ENCODE results near the gene SH3BGR.

Gene SH3BGR

GRCh38 chr21:39511102-39511501 lies 59.3 kb downstream of the SH3BGR start:
- Mint-ChIP-seq H3K27me3 (ENCODE audit: low read depth) (no peaks in the 10 kb centered on the region), H3K27ac (peak overlapping the region in 1 of 3 experiments; percentile 69), H3K4me1 (peaks cover 29% of the 10 kb centered on the region), H3K4me3 (no peak overlapping the region), H3K9me3 (no peaks in the 10 kb centered on the region), H3K36me3 (ENCODE audit: low read depth) (no peaks in the 10 kb centered on the region)
- TF ChIP-seq CTCF (IDR thresholded peaks at IDR 0.05; ENCODE audit: unreplicated experiment in 3 of 3): no peak

GRCh38 chr21:39513735-39514134 lies 62.0 kb downstream of the SH3BGR start:
- Mint-ChIP-seq H3K9me3 (no peaks in the 10 kb centered on the region), H3K36me3 (ENCODE audit: low read depth) (no peaks in the 10 kb centered on the region), H3K4me3 (no peak overlapping the region), H3K27ac (no peak overlapping the region), H3K27me3 (ENCODE audit: low read depth) (no peaks in the 10 kb centered on the region), H3K4me1 (peaks cover 35% of the 10 kb centered on the region)
- TF ChIP-seq CTCF (IDR thresholded peaks at IDR 0.05; ENCODE audit: unreplicated experiment in 3 of 3): no peak

GRCh38 chr21:39515684-39516472 lies 64.1 kb downstream of the SH3BGR start:
- peak overlapping the region in 2 of 3 experiments; percentile 15 to 59 for H3K27ac Mint-ChIP-seq
- H3K9me3 Mint-ChIP-seq: no peaks in the 10 kb centered on the region
- peak overlapping the region in 1 of 3 experiments; percentile 50 for H3K4me3 Mint-ChIP-seq
- TF ChIP-seq CTCF (IDR thresholded peaks at IDR 0.05; ENCODE audit: unreplicated experiment in 3 of 3): no peak
- no peaks in the 10 kb centered on the region for H3K36me3 Mint-ChIP-seq (ENCODE audit: low read depth)
- no peaks in the 10 kb centered on the region for H3K27me3 Mint-ChIP-seq (ENCODE audit: low read depth)
- H3K4me1 Mint-ChIP-seq: peaks cover 29% of the 10 kb centered on the region

GRCh38 chr21:39518055-39518846 lies 66.5 kb downstream of the SH3BGR start:
- Mint-ChIP-seq H3K36me3 (ENCODE audit: low read depth) (no peaks in the 10 kb centered on the region), H3K27ac (peak overlapping the region in 2 of 3 experiments; percentile 24 to 26), H3K4me3 (no peak overlapping the region), H3K9me3 (no peaks in the 10 kb centered on the region), H3K4me1 (peaks cover 29% of the 10 kb centered on the region), H3K27me3 (ENCODE audit: low read depth) (no peaks in the 10 kb centered on the region)
- peak; percentile 96 to 97 (median 97) for TF ChIP-seq CTCF (IDR thresholded peaks at IDR 0.05; ENCODE audit: unreplicated experiment in 3 of 3)

GRCh38 chr21:39518847-39519210 lies 67.1 kb downstream of the SH3BGR start:
- peaks cover 35% of the 10 kb centered on the region for H3K4me1 Mint-ChIP-seq

More at GRCh38 chr21:39518847-39519210, 67.1 kb downstream of the SH3BGR start:
- no peak overlapping the region for H3K4me3 Mint-ChIP-seq
- H3K27ac Mint-ChIP-seq: peak overlapping the region in 1 of 3 experiments; percentile 30
- H3K27me3 Mint-ChIP-seq (ENCODE audit: low read depth): no peaks in the 10 kb centered on the region
- H3K36me3 Mint-ChIP-seq (ENCODE audit: low read depth): no peaks in the 10 kb centered on the region
- no peaks in the 10 kb centered on the region for H3K9me3 Mint-ChIP-seq
- no peak for TF ChIP-seq CTCF (IDR thresholded peaks at IDR 0.05; ENCODE audit: unreplicated experiment in 3 of 3)

All from nephron (organoid).